GM19455 (cell line): ENCODE results near the gene YY1.
"Not testable (repeated sequence)": the region's sequence is repeated elsewhere in the genome, so short reads cannot be mapped to it uniquely, and the experiment has no call there.

Experiments
- ATAC-seq: cut with Tn5 transposase; IDR thresholded peaks from one replicate; pipeline ENCODE4 v1.9.1; 2021; ENCODE audit not compliant: unreplicated experiment

Gene YY1

DNA sequence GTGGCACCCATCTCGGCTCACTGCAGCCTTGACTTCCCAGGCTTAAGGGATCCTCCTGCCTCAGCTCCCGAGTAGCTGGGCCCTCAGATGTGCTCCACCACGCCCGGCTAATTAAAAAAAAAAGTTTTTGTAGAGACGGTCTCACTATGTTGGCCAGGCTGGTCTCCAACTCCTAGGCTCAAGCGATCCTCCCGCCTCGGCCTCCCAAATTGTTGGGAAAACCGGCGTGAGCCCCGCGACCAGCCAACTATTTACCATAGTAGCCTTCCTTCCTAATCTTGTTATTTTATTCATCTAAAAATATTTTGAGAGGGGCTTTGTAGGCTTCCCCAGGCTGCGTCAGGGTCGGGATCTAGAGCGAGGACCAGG, 25.4 kb upstream of the YY1 start:
- ATAC-seq: no peak

DNA sequence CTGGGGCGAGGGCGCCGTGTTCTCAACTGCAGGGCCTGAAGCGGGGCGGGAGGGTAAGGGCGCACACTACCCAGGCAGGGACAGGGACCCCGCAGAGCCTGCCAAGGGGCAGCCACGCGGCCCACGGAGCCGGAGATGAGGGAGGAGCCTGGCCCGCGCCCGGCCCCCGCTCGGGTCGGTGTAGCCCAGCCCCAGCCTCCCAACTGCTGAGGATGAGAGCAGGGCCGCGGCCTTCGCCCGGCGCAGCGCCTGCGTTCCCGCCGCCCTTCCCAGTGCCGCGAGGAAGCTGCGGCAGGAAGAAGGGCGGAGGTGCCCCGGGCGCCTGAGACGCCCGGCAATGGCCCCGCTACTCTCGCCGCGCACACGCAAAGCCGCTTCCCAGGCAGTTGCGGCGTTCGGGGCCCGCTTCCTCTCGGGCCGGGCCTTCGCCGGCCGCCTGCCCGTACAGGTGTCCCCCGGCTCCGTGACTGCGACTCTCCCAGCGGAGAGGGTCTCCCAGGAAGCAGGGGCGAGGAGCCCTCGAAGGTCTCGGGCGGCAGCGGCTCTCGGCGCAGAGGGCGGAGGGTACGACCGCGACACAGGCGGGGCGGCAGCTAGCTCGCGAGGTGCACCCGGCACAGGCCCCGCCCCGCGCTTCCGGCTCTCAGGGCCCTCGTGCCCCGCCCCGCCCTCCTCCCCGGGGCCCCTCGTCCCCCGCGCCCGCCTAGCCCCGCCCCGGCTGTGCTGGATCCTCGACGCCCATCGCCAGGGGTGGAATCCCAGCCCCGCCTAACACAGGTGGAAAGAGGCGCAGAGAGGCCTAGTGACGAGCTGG, 24.8 kb upstream of the YY1 start:
- ATAC-seq: peak; percentile 92

DNA sequence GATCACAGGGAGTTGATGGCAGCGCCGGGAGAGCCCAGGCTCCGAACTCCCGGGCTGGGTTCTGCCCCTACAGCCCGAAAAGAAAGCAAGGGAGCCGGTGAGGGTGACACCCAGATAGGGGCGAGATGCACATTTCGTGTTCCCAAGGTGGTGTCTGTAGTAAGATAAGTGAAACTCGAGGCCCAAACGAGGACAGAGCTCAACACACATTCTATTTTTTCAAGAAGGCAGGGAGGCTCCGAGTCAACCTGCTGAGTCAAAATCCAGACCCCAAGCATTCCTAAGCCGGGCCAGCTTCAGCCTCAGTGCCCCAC, 24.2 kb upstream of the YY1 start:
- ATAC-seq: peak; percentile 17

DNA sequence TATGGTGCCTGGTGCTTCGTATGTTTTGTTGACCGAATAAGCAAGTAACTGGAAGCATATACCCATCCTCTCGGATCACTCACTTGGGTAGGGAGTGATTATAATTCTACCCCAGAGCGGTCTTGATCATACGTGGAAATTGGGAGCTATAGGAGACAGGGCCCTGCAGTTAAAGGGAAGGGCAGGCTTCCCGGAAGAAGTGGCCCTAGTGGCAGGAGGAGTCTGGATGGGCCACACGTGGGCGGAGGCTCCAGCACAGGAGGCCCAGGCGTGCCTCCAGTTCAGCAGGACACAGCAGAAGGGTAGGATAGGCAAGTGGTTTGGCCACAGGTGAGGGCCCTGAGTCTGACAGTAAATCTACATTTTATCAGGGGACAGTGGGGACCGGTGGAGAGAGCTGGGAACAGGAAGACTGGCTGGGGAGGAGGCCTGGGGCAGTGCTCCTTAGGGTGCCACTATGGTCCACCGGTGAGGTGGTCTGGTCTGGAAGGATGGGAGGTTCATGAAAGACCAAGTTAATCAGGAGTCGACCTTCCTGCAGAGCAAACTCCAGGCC, 23.5 kb upstream of the YY1 start:
- ATAC-seq: no peak

DNA sequence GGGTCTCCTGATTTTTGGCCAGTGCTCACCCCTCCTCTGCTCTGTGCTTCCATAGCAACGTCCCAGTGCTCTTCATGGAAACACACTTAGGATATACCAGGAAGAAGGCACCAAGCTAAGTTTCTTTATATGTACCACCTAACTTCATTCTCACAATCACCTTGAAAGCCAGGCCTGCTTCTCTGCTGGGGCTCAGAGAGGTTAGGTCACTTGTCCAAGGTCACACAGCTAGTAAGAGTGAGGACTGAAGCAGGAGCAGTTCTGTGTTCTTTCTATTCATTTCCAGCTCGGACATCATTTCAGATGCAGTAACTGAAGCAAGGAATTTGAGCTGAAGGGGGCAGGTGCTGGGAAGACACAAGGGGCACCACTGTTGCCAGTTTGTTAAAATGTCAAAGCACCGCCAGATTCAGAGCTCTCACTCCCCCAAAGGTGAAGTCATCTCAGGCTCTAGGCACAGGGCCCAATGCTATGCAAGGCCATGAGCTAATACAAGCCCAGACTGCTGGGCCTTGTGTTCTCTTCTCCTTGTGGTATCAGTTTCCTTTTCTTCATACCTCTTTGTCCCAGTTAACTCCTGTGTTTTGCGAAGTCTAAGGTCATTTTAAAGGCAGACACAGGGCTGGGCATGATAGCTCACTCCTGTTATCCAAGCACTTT, 19.7 kb upstream of the YY1 start:
- no peak for ATAC-seq

DNA sequence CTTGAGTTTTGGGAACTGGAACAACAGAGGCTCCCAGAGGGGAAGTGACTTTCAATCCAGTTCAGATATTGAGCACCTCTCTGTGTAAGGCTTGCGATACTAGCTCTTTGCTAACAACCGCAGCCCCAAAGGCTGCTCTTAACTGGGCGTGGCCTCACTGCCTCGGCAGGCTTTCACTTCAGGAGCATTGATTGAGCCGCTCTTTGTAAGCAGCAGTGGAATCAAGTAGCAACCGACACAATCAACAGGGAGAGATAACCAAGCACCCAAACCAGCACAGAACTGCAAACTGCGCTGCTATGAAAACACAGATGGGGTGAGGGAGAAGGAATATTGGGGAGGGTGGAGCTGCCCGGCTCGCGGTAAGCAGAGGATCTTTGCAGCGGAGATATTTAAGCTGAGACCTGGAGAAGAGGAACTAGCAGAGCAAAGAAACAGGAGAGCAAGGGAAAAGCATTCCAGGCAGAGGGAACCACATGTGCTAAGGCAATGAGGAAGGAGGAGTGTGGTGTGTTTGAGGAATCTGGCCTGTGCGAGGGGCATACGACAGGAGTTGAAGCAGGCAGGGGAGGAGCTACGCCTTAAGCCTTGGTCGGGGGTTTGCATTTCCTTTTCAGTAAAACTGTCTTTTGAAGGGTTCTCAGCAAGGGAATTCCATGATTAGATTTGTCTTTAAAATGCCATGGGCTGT, 17.3 kb upstream of the YY1 start:
- peak; percentile 96 for ATAC-seq

DNA sequence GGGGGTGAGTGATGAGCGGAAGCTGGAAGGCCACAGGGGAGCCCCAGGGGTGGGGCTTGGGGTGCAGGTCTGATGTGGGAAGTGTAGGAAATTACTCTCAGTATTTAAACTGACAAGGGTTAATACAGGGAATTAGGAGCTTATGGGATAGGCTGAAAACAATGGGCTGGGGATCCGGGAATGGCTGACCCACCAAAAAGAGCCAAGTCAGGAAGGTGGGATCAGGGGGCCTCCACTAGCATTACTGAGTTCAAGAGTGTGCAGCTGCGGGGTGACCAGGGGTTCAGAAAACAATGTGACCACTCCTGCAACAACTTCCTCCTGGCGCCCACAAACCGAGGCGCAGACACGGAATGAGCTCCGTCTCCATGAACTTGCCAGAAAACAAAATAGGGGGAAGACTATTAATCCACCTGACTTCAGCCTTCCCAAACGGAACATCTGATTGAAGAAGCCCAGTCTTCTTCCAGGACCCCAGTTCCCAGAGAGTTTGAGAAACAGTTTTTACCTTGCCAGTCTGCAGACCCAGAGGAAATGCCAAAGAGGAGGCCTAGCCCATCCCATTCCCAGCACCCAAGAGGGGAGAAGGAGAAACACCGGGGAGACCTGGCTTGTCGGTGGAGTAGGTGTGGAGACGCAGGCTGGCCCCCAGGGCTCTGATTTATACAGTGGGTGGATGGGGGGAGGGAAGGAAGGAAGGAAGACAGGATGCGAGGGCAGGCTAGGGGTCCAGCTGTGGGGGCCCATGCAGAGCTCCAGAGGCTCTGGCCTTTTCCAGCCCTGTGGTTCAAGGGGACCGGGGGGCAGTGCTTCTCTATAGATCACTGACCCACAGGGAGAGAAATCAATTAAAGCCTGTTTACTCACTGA, 16.5 kb upstream of the YY1 start:
- ATAC-seq: no peak

DNA sequence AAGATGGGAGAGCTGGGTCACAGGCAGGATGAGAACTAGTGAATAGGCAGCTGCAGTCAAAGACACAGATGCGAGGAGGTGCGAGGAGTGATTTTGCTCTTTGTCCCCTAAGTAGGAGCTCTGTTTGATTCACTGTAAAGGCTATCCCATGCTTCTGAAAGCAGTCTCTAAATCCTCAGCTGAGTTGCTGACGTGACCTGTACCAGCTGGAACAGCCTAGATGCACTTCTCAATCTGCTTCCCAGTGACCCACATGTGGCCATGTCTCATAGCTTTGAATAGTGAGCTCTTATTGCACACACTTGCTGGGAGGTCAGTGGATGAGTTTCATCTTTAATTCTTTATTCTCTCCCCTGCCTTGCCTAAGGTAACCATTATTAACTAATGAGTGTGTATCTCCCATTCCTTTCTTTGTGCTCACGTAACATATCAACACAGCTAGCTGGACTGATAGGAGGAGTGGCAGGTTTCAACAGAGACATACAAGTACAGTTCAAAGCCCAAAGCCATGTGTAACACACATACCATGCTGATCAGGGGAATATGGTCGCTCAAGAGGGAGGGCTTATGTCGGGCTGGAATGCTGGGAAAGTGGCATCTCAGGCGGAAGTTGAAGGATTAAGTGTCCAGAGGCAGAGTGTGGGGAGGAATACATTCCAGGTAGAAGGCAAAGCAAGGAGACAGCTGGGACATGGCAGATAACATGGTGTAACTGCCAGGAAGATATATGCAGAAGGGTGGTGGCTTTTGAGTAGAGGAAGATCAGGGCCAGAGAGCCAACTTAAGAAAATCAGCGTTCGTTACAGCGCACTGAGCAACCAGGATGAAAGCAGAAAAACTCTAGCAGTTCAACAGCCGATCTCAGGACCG, 15.4 kb upstream of the YY1 start:
- ATAC-seq: no peak

DNA sequence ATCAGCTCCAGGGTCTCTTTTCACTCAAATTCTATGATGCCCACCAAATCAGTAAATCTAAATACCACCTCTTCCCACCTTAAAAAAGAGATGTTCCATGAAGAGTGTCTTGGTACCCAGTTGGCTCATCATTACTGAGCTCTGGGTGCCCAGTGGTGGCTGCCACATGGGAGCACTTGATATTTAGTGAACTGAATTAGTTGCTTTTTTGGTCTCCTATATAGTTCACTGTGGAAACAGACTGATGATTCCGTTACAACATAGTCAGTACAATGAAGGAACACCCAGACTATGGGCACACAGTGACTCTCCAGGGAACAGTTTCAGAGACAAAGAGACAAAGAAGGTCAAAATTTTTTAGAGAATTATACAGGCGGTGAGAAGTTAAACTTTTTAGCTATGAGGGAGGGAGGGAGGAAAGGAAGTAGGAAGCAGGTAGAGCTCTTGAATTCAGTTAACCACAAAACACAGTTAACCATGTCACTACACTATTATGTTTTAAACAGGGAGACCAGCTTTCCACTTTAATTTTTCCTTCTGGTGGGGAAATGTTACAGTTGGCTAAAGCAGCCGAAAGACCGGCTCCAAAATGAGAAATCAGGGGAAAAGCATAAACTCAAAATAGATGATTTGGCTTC, 14.6 kb upstream of the YY1 start:
- ATAC-seq: no peak

DNA sequence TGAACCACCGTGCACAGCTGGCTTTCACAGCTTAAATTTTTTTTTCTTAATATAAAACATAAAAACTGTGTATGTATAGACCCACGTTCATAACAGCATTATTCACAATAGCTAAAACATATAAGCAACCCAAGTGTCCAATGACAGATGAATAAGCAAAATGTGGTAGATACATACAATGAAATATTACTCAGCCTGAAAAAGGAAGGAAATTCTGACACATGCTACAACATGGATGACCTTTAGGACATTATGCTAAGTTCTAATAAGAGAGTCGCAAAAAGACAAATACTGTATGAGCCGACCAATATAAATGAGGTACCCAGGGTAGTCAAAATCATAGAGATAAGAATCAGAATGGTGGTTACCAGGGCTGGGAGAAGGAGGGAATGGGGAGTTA, 13.8 kb upstream of the YY1 start:
- no peak for ATAC-seq

DNA sequence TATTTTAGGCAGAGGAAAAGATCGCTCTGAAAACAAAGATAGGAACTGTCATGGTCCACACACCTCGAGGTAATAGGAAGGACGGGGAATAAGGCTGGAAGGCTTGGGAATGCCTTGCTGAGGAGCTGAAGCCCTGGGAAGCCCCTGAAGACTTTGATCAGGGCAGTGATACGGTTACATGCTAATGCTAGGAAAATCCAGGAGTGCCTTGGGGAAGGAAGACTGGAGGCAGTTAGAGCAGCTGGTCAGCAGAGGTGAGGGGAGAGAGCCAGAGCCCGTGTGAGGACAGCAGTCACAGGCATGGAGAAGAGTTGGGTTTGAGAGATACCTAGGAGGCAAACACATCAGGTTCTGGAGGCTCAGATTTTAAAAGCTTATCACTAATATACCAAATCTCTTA, 8.6 kb upstream of the YY1 start:
- no peak for ATAC-seq

DNA sequence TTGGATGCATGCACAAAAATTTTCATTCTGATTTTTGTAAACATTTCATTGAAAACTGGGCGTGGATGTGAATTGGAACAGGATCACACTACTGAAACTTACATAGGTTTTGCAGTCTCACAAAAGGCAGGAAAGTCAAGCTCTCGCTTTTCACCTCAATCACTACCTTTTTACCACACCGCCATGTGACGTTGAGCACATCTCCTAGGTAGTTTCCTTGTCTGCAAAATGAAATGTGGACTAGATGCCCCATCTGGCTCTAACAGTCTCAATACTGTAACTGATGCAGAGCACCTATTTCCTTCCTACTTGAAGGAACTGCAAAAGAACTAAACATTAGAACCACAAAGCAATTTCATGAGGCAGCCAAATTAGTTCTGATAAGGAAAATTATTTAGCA, 4.4 kb upstream of the YY1 start:
- no peak for ATAC-seq

DNA sequence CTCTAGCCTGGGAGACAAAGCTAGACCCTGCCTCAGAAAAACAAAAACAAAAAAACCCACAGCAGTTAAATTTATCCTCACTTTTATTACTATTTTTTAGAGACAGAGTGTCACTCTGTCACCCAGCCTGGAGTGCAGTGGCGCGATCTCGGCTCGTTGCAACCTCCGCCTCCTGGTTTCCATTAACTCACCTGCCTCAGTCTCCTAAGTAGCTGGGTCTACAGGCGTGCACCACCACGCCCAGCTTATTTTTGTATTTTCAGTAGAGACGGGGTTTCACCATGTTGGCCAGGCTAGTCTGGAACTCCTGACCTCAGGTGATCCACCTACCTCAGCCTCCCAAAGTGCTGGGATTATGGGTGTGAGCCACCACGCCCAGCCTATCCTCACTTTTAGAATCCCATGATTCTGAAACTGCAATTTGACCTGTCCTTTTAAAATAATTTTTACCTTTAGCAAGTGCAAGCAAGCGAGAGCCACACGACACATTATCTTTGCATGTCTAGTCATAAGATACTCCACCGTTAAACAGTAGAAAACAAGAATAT, 2.6 kb upstream of the YY1 start:
- ATAC-seq: not testable (repeated sequence)

DNA sequence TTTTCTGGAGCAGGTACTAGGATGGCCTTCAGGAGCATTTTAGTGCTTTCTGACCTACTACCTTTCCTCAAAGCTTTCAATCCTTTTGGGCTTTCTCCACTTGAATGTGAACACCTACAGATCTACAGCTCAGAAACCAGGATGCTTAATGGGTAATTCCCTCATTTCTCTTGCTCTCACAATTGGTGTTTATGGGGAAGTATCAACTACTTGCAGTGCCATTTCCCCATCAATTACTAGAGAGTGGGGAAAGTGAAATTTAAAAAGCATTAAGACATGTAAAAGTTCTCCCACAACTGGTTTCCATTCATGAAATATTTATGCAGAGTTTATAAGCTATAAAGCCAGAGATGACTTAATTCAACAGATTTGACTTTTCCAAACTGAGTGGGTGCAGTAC, 2.1 kb upstream of the YY1 start:
- ATAC-seq: no peak

DNA sequence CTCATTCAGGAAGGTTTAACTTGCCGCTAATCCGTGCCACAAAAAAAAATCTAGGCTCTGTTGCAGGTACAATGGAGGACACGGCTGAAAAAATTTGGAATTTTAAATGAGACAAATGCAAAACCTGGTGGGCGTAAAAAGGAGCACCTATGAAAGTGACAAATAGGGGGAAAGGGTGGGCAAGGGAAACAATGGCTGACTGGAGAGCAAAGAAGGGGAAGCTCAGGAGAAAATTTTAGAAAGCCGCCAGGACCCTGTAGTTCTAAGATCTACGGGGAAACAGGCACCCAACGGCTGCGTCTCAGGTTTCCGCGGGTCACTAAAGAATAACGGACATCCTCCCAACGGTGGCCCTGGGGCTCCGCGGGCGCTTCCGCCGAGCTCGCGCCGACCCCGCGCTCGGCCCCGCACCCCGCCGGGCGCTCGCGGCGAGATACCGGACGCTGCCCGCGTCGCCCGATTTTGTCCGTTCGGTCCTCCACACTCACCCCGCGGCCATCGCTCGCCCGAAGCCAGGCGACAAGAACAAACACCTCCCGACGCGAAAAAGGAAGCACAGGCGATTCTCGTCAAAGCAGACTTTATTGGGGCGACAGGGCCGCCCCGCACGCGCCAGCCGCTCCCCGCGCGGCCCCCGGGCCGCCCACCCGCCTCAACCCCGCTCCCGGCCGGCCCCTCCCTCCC, 1.1 kb upstream of the YY1 start:
- ATAC-seq: peak; percentile 20

DNA sequence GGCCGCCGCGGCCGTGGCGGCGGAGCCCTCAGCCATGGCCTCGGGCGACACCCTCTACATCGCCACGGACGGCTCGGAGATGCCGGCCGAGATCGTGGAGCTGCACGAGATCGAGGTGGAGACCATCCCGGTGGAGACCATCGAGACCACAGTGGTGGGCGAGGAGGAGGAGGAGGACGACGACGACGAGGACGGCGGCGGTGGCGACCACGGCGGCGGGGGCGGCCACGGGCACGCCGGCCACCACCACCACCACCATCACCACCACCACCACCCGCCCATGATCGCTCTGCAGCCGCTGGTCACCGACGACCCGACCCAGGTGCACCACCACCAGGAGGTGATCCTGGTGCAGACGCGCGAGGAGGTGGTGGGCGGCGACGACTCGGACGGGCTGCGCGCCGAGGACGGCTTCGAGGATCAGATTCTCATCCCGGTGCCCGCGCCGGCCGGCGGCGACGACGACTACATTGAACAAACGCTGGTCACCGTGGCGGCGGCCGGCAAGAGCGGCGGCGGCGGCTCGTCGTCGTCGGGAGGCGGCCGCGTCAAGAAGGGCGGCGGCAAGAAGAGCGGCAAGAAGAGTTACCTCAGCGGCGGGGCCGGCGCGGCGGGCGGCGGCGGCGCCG, 381 bp downstream of the YY1 start:
- ATAC-seq: peak; percentile 1

DNA sequence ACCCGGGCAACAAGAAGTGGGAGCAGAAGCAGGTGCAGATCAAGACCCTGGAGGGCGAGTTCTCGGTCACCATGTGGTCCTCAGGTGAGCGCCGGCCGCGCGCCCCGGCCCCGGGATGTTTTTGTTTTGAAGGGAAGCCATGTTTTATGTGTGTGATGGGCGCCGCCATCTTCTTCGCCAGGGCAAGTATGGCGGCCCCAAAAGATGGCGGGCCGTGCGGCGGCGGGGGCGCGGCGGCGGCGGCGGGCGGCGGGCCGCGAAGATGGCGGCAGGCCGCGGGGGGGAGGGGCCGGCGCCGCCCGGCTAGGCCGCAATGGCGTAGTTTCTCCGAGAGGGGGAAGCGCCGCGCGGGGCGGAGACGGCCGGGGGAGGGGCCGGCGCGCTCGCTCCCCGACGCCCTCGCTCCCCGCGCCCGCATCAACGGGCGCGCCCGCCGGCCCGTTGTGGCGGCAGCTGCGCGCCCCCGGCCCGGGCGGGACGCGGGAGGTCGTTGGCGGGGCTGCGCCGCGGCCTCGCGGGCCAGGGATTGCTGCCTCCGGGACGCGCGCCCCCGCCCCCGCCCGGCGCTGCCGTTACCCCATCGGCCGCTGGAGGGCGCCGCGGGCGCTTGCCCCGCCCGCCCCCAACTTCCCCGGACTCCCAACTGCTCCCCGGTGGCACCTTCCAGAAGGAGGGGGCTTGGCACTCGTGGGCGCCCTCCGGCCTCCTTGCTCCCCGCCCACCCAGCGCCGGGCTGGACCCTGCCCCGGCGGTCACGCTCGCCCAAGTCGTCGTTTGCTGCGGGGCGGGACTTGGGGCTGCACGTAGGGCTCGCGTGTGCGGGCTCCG, 1.1 kb downstream of the YY1 start:
- ATAC-seq: peak; percentile 41

DNA sequence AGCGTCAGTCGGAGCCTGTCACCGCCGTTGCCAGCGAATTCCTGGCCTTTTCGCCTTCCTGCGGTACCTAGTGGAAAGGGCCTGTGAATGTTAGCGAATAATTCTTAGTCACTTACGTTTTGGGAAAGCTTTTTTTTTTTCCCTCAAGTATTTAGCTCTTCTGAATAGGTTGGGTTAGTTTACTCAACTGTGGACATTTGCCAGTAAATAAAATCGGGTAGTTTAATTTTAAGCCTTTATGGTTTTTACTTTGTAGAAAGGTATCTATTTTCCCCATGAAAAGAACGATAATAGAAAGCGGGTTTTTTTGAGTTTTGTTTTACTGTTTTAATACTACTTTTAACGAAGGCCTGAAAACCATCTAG, 1.7 kb downstream of the YY1 start:
- no peak for ATAC-seq
